ENCODE measurements around the gene FAM20A.
"Not testable (repeated sequence)": the region's sequence is repeated elsewhere in the genome, so short reads cannot be mapped to it uniquely, and the experiment has no call there.

- not testable (repeated sequence) for TF ChIP-seq EP300, CTCF, POLR2A (IDR thresholded peaks at IDR 0.05)
These were observed 108.6 kb downstream of the FAM20A start for GRCh38 chr17:68492394-68493054.

Data from sigmoid colon (tissue), 4 donors.